ENCODE measurements around the gene KCNG3. TPM values are rescaled to one million over a fixed set of nuclear protein-coding genes. Genes with fewer than 3 reads are reported as not detected.

KCNG3 gene
- total RNA-seq, 4 donors from 2014 or later: 0.17 TPM; not detected in 3

GRCh38 chr2:42474765-42475454 is 18.9 kb downstream of the KCNG3 start:
- Histone ChIP-seq H3K4me3 (no peak overlapping the region), H3K9me3 (no peaks in the 10 kb centered on the region), H3K27ac (replicated peaks in 1 of 4) (no peak overlapping the region), H3K27me3 (no peaks in the 10 kb centered on the region), H3K4me1 (no peaks in the 10 kb centered on the region), H3K36me3 (no peaks in the 10 kb centered on the region)
- no peak for DNase-seq (ENCODE audit: extremely low spot score)
- WGBS: 80% methylated on average over 6 of the region's 6 CpGs
- intact Hi-C loops (cut with DNase I): no loop called here
- TF ChIP-seq POLR2A (IDR thresholded peaks at IDR 0.05; ENCODE audit: low read depth) (no peak), EP300 (IDR thresholded peaks at IDR 0.05) (no peak), CTCF (IDR thresholded peaks at IDR 0.05) (no peak), POLR2AphosphoS5 (IDR thresholded peaks at IDR 0.05) (no peak)

GRCh38 chr2:42470706-42471105 is 23.1 kb downstream of the KCNG3 start:
- Histone ChIP-seq H3K36me3 (no peaks in the 10 kb centered on the region), H3K4me3 (no peak overlapping the region), H3K27me3 (no peaks in the 10 kb centered on the region), H3K27ac (replicated peaks in 1 of 4) (no peak overlapping the region), H3K9me3 (peaks cover 0 to 17% (median 3%) of the 10 kb centered on the region in 4 donors), H3K4me1 (no peaks in the 10 kb centered on the region)
- 81% methylated on average over 4 of the region's 4 CpGs for WGBS
- TF ChIP-seq POLR2AphosphoS5 (IDR thresholded peaks at IDR 0.05) (no peak), EP300 (IDR thresholded peaks at IDR 0.05) (no peak), CTCF (IDR thresholded peaks at IDR 0.05) (no peak), POLR2A (IDR thresholded peaks at IDR 0.05; ENCODE audit: low read depth) (no peak)
- intact Hi-C loops (cut with DNase I): no loop called here
- DNase-seq (ENCODE audit: extremely low spot score): no peak

DNA sequence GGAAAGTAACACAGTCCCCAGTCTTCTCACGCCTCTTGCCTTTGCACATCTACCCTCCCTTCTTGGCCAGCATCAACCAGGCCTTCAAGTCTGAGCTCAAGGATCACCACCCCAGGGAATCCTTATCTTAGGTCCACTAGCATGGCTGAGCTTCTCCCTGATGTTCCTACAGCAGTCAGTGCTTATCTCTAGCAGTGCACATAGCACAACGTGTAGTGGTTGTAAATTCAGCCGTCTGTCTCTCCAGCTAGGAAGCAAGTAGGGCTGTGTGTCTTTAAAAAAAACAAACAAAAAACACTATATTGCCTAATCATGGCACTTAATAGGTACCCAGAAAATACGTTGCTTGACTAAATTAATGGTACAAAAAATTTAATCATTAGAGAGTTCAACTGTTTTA is 29.2 kb downstream of the KCNG3 start:
- intact Hi-C loops (cut with DNase I): no loop called here
- 69% methylated on average over 4 of the region's 4 CpGs for WGBS
- no peaks in the 10 kb centered on the region for H3K4me1 ChIP-seq

DNA sequence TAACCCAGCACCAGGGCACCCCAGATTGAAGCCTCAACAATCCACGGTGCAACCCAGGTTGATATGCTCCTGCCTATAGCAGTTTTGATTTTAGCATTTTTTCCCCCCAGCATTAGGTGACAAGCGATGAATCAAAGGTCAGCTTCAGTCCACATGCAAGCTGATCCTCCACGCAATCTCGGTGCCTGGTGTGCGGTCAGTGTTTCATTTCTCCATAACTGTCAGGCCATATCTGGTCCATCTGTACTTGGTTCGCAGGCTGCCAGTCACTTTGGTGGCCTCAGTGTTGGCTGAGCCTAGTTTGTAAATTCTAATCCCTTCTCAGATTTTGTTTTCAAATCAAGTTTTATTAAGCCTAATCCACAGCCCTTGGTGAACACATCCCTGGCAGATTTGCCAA is 30.2 kb downstream of the KCNG3 start:
- Histone ChIP-seq H3K9me3 (peaks cover 0 to 10% (median 3%) of the 10 kb centered on the region in 4 donors), H3K27ac (replicated peaks in 1 of 4) (no peak overlapping the region), H3K4me1 (no peaks in the 10 kb centered on the region), H3K27me3 (no peaks in the 10 kb centered on the region), H3K4me3 (no peak overlapping the region), H3K36me3 (no peaks in the 10 kb centered on the region)
- WGBS: 91% methylated on average over 6 of the region's 6 CpGs
- no peak for DNase-seq (ENCODE audit: extremely low spot score)
- no peak for TF ChIP-seq CTCF (IDR thresholded peaks at IDR 0.05)
- no peak for TF ChIP-seq EP300 (IDR thresholded peaks at IDR 0.05)
- no peak for TF ChIP-seq POLR2A (IDR thresholded peaks at IDR 0.05; ENCODE audit: low read depth)
- no peak for TF ChIP-seq POLR2AphosphoS5 (IDR thresholded peaks at IDR 0.05)
- intact Hi-C loops (cut with DNase I): no loop called here

More for the DNA sequence above, 29.2 kb downstream of the KCNG3 start:
- no peaks in the 10 kb centered on the region for H3K36me3 ChIP-seq
- no peaks in the 10 kb centered on the region for H3K27me3 ChIP-seq
- peaks cover 0 to 17% (median 3%) of the 10 kb centered on the region in 4 donors for H3K9me3 ChIP-seq
- H3K4me3 ChIP-seq: no peak overlapping the region
- DNase-seq (ENCODE audit: extremely low spot score): no peak
- TF ChIP-seq POLR2A (IDR thresholded peaks at IDR 0.05; ENCODE audit: low read depth) (no peak), POLR2AphosphoS5 (IDR thresholded peaks at IDR 0.05) (no peak), EP300 (IDR thresholded peaks at IDR 0.05) (no peak), CTCF (IDR thresholded peaks at IDR 0.05) (no peak)
- no peak overlapping the region for H3K27ac ChIP-seq (replicated peaks in 1 of 4)

GRCh38 chr2:42459296-42459695 is 34.5 kb downstream of the KCNG3 start:
- H3K4me1 ChIP-seq: no peaks in the 10 kb centered on the region
- no peaks in the 10 kb centered on the region for H3K9me3 ChIP-seq
- DNase-seq (ENCODE audit: extremely low spot score): no peak
- no peaks in the 10 kb centered on the region for H3K27me3 ChIP-seq
- no peak overlapping the region for H3K27ac ChIP-seq (replicated peaks in 1 of 4)
- TF ChIP-seq POLR2A (IDR thresholded peaks at IDR 0.05; ENCODE audit: low read depth) (no peak), POLR2AphosphoS5 (IDR thresholded peaks at IDR 0.05) (no peak), CTCF (IDR thresholded peaks at IDR 0.05) (no peak), EP300 (IDR thresholded peaks at IDR 0.05) (no peak)
- no peak overlapping the region for H3K4me3 ChIP-seq
- WGBS: 90% methylated on average over 3 of the region's 3 CpGs
- no peaks in the 10 kb centered on the region for H3K36me3 ChIP-seq
- intact Hi-C loops (cut with DNase I): no loop called here
